SK-N-MC (cell line): Measurements from ENCODE around the gene STIL.
"Not testable (repeated sequence)": the region's sequence is repeated elsewhere in the genome, so short reads cannot be mapped to it uniquely, and the experiment has no call there.

Experiments used
- DNase-seq: peaks from one replicate; pipeline ENCODE4 v3.0.0-alpha.2; 2011; ENCODE audit warnings: low read depth, low spot score
- H3K27ac ChIP-seq: fragments of 200-600 bp; sonication (generic); 2 replicates; pipeline ENCODE4 v1.5.1; 2016; ENCODE audit warnings: mixed run types
- H3K36me3 ChIP-seq: fragments of 200-600 bp; sonication (generic); 2 replicates; pipeline ENCODE4 v1.6.1; 2017; ENCODE audit warnings: antibody characterized with exemption, low read length, mixed read lengths; ENCODE audit not compliant: insufficient read depth
- H3K4me3 ChIP-seq: fragments of 200-600 bp; sonication (generic); 2 replicates; pipeline ENCODE4 v1.5.1; 2016
- H3K9ac ChIP-seq: fragments of 200-600 bp; sonication (generic); 2 replicates; pipeline ENCODE4 v1.8.0; 2017; ENCODE audit warnings: mixed run types, mixed read lengths; ENCODE audit not compliant: insufficient read length
- H3K9me3 ChIP-seq: fragments of 200-600 bp; sonication (generic); 2 replicates; pipeline ENCODE4 v1.6.1; 2017; ENCODE audit warnings: low read depth, mild to moderate bottlenecking, antibody characterized with exemption, low read length, moderate library complexity, mixed read lengths
- EZH2 ChIP-seq: fragments of 200-600 bp; sonication (generic); IDR thresholded peaks from one replicate; pipeline ENCODE4 v1.6.1; 2017; ENCODE audit warnings: antibody characterized with exemption
- FOXP2 ChIP-seq: optimal IDR thresholded peaks from 2 replicates; pipeline ENCODE3; 2011; ENCODE audit warnings: mild to moderate bottlenecking, moderate library complexity; ENCODE audit not compliant: insufficient read depth; ENCODE audit errors: extremely low read length, control extremely low read depth
- POLR2AphosphoS5 ChIP-seq: IDR thresholded peaks from 2 replicates; pipeline ENCODE4 v1.6.1; 2012; ENCODE audit warnings: mild to moderate bottlenecking, low read depth, low read length, borderline replicate concordance

The STIL gene

DNA sequence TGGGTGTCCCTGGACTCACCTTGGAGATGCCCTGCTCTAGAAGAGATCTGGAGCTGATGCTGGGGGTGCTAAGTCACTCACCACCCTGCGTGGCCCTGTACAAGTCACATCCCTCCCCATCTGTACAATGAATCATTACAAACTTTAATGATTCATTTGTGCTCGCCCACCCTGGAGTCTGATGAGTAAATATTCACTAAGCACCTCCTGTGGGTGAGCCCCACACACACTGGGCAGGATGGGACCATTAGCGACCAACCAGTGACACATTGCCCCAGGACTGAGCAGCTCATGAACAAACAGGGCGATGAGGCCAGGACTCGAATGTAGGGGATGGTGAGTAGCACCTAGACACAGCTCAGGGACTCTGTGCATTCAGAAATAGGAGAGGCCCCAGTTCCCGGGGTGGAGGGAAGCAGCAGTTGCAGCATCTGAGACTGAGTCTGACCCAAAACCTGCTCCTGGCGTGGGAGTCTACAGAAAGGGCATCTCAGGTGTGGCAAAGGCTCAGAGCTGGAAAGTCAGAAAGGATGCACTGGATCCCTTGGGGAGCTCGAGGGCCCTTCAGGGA lies 106.1 kb downstream of the STIL start:
- no peaks in the 10 kb centered on the region for H3K36me3 ChIP-seq
- DNase-seq: no peak
- no peak for TF ChIP-seq FOXP2
- TF ChIP-seq POLR2AphosphoS5: no peak
- no peak for TF ChIP-seq EZH2
- H3K27ac ChIP-seq: no peak overlapping the region
- no peak overlapping the region for H3K9ac ChIP-seq
- H3K9me3 ChIP-seq: no peaks in the 10 kb centered on the region
- H3K4me3 ChIP-seq: no peak overlapping the region

DNA sequence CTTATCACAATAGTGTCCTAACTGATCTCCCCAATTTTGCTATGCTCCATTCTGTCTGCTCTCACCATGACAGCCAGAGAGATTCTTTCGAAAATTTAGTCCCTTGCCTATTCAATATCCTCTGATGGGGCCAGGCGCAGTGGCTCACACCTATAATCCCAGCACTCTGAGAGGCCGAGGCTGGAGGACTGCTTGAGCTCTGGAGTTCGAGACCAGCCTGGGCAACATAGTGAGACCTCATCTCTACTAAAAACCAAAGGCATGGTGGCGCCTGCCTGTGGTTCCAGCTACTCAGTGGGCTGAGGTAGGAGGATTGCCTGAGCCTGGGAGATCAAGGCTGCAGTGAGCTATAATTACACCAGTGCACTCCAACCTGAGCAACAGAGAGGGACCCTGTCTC lies 108.0 kb downstream of the STIL start:
- DNase-seq: no peak
- H3K9me3 ChIP-seq: no peaks in the 10 kb centered on the region
- no peaks in the 10 kb centered on the region for H3K36me3 ChIP-seq
- no peak overlapping the region for H3K9ac ChIP-seq
- H3K27ac ChIP-seq: no peak overlapping the region
- TF ChIP-seq FOXP2 (no peak), EZH2 (no peak), POLR2AphosphoS5 (no peak)
- no peak overlapping the region for H3K4me3 ChIP-seq

DNA sequence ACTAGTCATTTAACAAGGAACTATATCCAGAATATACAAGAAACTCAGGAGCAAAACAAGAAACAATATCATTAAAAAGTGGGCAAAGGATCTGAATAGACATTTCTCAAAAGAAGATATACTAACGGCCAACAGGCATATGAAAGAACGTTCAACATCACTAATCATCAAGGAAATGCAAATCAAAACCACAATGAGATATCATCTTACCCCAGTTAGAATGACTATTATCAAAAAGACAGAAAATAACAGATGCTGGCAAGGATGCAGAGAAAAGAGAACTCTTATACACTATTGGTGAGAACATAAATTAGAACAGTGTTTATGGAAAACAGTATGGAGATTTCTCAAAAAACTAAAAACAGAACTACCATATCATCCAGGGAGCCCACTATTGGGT lies 110.4 kb downstream of the STIL start:
- H3K27ac ChIP-seq, H3K4me3 ChIP-seq, H3K9me3 ChIP-seq, H3K36me3 ChIP-seq, H3K9ac ChIP-seq, DNase-seq: not testable (repeated sequence)

DNA sequence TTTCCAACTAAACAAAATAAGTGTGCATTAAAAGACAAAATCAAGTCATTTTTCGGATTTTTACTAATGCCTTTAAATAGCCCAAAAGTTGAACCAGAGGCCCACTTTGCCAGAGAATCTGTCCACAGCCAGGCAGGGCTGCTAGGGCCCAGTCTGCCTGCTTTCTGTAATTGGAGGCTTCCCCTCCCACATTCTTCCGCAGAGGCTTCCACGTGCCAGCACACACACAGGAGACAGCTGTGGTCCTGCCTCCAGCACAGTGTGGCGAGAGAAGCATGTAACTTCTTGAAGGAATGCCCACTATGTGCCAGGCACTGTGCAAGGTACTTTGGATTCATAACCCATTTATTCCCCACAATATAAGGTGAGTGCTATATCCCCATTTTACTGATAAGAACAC lies 112.8 kb downstream of the STIL start:
- H3K36me3 ChIP-seq: no peaks in the 10 kb centered on the region
- no peak for TF ChIP-seq EZH2
- no peak for TF ChIP-seq FOXP2
- TF ChIP-seq POLR2AphosphoS5: no peak
- no peak overlapping the region for H3K27ac ChIP-seq
- H3K4me3 ChIP-seq: no peak overlapping the region
- no peak for DNase-seq
- no peaks in the 10 kb centered on the region for H3K9me3 ChIP-seq
- no peak overlapping the region for H3K9ac ChIP-seq
